NCI-H2196 treated with DMSO at 0.1 percent for 48 hours (cell line): Measurements from ENCODE around the gene IMPDH1.

ENCODE experiments used
- DNase-seq: peaks from one replicate; lab custom pipeline; 2025; ENCODE audit not compliant: unreplicated experiment; lab: John Stamatoyannopoulos, UW

IMPDH1 gene

DNA sequence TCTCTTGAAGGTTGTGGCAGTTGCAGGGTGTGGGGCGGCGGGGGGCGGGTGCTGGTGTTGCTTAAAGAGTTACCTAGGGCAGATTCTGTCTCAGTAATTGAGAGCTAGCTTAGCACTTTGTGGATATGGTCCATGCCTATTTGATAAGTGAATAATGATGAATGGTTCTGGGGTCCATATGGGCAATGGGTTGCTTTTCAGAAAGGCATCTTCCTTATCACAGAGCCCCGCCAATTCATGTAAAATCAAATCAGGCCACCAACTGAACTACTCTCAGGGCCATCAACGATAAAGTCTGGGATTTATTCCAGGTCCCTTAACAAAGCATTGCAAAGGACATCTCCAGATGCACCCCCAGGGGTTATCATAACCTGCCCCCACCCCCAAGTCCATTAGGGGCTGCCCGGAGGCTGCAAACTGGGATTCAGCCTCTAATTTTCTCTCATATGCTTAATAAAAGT is 46.5 kb downstream of the IMPDH1 start:
- DNase-seq, result no peak

DNA sequence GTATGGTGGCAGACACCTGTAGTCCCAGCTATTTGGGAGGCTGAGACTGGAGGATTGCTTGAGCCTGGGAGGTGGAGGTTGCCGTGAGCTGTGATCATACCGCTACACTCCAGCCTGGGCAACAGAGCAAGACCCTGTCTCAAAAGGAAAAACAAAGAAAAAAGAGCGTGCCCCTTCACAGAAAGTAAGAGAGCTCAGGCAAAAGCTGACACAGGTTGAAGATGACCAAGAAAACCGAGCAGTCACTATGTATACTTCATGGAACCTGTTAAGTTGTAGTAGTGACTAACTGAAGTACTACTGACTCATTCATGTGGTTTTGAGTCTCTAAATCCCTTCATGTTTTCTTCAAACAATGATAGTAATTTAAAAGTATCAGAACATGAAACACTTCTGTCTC is 47.1 kb downstream of the IMPDH1 start:
- no peak for DNase-seq

DNA sequence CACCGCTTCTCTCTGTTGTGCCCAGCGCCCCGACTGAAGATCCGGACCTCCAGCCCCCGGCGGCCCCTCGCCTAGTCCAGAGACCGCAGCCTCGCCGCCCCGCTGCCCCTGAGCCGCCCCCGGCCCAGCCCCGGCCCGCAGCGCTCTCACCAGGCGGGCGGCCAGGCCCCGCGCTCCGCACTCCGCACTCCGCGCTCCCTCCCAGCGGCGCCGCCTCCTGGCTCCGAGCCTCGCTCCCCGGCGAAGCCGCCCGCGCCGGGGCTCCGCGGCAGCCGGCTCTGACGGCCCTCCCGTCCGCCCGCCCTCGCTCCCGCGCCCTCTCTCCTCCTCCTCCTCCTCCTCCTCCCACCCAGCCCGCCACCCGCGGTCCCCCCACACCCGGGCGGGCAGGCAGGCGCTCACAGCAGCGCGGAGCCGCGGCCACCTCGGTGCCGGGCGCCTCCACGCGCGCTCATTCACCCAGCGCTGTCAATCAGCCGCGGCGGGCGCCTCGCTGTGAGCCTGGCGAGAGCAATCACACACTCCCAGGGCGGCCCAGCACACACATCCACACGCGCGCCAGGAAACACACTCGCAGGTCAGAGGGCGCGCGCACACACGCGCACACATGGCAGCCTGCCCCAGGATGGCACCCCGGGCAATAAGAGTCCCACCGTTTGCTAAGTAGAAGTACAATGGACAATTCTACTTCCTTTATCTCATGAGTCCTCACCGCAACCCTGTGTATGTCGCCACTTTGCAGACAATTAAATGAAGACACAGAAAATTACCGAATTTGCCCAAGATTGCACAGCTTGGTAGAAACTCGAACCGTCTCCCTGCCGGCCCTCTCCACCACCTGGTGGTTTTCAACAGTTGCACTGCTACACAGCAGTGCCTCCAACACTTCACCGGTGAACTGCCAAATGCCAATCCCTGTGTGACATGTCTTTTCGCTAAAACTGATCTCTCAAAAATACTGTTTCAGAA is 48.1 kb downstream of the IMPDH1 start, which contains the start of gene PRRT4:
TSS of gene PRRT4 (minus strand) at position 280 of the 969 bp plus-strand sequence.
- DNase-seq, result peak; percentile 4

DNA sequence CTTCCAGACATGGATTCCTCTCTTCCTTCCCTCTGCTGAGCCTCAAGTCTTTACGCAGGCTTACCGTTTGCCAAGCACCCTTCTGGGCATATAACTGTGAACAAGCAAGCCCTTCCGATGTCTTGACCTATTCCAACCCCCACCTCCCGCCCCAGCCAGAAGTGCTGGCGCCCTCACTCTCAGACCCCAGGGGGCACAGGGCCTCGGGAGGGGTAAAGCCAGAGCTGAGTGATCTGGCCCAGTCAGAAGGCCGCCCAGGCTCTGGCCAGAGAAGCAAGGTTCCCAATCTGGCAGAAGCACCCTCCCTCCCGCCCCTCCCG is 49.5 kb downstream of the IMPDH1 start:
- DNase-seq, result no peak

DNA sequence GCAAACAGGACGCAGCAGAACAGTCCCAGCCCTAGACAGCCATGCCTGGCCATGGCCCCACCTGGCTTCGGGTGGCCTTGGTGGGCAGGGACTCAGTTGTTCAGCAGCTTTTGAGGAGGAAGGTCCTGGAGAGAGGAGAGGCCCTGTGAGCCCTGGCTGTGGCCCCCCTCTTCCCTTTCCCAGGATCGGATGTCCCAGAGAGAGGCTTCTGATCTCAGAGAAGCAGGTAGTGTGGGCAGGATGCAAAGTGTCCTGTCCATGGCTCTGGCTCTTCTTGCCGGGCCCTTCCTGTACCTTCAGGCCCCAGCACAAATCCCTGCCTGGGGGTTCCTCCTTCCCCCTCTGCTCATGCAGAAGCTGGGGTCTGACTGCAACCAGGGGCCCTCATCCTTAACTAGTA is 49.8 kb downstream of the IMPDH1 start:
- DNase-seq, result no peak

DNA sequence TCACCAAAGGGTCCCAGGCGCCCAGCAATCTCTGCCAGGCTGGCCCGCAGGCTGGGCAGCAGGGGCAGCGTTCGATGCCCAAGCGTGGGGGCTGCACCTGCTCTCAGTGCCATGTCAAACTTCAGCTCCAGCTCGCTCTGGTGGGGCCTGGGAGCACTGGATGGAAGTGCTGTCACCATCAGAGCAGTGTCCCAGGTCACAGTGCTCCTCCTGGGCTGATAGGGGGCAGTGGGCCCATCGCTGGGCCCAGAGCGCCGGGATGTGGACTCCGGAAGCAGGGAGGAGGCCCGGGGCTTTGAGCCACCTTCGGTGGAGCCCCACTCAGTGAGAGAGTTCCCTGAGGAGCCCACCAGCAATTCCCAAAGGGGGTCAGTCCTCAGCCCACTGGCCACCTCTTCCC is 50.4 kb downstream of the IMPDH1 start:
- DNase-seq, result no peak

DNA sequence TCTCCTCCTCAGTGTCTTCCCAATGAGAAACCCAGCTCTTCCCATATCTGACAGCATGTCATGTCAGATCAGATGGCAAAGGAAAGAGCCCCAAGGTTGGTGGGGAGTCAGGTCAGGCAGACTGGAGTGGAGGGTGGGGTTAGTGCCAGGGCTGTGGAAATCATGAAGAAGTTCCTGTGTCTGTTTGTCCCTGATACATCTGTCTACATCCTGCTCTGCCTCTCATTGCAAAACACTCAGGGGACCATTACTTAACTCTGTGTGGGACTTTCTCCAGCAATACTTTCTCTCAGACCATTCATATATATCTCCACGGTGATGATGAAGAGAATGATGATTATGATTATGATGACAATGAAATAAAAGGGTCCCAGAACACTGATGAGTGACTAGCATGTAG is 51.5 kb downstream of the IMPDH1 start:
- no peak for DNase-seq

DNA sequence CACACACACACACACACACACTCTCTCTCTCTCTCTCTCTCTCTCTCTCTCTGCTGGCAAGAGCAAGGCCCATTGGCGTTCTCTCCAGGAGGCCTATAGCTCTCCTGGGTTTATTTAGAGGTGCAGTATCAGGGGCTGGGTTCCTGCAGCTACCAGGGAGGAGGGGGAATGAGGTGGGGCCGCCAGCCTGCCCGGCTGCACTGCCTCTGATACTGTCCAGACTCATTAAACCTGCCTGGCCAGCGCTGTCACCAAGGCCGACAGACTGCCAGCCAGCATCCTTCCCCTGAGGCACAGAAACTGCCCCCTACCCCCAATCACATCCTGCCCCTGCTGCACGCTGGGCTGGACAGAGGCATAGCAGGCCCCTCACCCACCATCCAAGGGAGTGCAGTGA is 52.6 kb downstream of the IMPDH1 start:
- DNase-seq, result no peak

DNA sequence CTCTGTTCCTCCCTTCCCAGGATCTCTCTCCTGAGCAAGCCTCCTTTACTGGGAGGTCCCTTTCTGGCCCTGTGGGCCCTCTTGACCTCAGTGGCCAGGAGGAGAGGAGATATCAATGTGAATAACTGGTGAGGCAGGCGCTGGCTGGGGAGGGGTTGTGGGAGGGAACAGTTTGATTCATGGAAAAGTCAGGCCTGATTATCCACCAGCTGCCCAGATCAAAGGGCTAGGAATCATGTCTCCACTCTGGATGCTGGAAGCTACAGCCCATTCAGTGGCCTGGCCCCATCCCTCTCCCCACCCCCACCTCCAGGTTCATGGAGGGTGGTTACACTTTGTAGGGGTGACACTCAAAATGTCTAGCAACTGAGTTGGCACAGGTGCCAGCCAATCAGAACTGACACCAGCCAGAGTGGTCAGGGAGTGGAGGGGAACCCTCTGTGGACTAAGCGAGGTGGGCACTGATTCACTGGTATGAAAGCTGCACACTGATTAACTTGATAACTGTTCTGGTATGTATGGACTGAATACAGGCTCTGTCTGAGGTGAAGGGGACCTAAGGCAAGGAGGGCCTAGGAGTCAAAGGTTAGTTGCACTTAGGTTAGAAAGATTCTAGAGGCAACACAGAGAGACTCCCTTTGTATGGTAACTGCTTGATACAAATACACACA is 53.1 kb downstream of the IMPDH1 start:
- DNase-seq, result no peak

DNA sequence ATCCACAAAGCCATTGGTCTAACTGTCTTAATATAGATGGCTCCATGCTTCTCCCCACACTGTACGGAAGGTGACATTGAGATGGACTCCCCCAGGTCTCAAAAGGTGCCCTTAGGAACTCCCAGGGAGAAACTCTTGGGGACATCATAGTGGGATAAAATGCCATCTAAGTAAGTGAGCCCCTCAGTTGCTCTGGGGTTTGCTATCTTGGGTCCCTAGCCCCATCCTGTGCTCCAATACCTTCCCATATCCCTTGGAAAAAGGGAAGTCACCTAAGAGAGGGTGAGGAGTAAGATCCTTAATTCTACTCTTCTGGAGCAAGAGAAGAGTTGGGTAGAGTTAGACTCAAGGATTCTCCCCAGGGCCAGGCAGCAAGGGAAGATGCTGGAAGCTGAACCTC is 56.2 kb downstream of the IMPDH1 start:
- DNase-seq, result no peak

DNA sequence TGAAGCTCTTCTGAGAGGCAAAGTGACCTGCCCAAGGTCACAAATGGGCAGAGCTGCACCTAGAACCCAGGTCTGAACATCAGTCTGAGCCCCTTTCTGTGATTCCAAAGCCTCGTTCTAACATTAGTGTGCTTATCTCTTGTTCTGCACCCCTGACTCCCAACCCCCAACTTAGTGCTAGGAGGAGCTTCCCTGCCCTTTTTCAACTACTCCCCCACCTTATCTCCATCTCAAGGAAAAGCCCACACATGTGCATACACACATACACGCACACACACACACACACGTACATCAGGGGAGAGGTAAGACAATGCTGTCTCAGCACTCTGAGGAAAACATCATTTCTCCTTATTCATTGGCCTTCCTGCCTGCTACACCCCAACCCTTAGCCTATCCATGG is 56.6 kb downstream of the IMPDH1 start:
- no peak for DNase-seq

DNA sequence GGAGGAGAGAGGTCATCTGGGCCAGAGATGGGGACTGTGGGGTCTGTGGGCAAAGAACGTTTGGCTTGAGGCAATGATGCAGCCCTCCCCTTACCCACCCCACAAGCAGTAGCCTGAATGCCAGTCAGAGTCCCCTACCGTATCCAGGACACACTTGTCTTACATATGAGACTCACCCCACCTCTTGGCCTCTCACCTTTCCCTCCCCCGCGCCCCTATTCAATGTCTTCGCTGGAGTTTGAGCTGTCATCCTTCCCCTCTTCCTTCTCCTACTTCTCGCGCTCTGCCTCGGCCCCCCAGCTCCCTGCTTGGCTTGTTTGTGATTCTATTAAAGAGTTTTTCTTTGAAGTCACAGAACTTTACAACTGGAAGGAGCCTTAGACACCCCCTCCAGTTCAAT is 57.1 kb downstream of the IMPDH1 start:
- DNase-seq, result no peak

DNA sequence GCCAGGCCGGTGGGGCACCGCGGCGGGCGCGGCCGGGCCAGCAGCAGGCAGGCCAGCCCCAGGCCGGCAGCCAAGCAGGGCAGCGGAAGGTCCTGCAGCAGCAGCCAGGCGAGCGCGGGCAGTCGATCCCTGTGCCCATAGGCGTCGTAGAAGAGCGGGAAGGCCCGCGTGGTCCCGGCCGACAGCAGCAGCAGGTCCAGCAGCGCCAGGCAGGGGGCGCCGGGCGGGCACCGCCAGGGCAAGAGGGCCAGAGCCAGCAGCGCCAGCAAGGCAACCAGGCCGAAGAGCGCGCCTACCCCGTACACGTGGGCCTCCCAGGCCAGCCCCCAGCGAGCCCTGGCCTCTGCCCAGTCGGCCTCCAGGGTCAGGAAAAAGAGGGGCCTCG is 57.6 kb downstream of the IMPDH1 start:
- DNase-seq, result no peak

DNA sequence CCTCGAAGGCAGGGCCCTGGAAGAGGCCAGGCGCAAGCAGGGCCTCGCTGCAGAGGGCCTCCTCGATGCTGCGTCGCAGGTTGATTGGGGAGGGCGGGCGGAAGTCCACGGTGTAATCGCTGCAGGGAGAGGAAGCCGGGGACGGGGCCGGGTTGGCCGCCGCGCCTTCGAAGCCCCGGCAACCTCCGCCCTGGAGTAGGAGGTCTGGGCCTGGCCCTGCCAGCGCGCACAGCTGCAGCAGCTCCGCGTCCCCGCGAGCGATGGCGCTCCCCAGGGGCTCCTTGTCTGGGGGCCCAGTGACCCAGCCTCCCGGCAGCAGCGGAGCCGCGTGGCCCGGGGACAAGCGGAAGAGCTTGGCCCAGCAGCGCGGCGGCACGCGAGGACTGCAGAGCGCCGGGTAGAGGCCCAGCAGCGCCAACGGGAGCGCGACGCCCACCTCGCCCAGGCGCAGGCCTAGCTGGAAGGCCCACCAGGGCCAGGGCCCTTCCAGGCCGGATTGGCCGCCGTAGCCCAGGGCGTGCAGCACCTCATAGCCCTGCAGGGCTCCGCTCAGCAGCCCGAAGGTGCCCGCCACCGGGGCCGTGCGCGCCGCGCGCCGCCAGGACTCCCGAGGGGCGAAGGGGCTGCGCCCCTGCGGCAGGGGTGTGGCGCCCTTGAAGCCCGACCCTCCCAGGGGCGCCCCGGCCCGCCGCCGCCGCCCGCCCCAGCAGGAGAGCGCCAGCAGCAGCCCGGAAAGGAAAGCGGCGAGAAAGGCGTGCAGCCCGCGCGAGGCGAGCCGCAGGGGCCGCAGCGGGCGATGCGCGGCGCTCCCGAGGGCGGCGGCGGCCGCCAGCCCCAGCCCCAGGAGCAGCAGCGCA is 58.3 kb downstream of the IMPDH1 start:
- no peak for DNase-seq

DNA sequence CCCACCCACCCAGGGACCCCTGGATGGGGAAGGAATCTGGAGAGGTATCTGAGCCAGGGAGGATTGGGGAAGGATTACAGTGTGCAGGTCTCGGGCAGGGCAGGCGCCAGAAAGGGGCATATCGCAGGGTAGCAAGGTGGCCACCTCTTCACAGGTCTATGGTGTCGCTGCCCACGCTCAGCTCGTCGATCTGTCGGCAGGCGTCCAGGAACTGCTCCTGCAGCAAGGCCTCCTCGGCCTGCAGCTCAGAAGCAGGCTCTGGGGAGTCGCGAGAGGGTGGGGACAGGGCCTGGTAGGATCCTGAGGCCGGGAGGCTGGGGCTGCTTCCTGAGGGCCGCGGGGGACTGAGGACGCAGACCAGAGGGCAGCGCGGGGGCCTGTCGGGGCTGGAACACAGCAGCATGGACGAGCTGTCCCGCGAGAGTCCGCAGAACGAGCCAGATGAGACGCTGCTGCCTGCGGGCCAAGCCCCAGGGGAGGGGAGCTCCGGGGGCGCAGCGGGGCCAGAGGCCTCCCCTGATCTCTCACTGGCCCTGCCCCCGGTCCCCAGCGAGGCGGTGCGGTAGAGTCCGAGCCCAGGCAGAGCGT is 59.0 kb downstream of the IMPDH1 start:
- no peak for DNase-seq

DNA sequence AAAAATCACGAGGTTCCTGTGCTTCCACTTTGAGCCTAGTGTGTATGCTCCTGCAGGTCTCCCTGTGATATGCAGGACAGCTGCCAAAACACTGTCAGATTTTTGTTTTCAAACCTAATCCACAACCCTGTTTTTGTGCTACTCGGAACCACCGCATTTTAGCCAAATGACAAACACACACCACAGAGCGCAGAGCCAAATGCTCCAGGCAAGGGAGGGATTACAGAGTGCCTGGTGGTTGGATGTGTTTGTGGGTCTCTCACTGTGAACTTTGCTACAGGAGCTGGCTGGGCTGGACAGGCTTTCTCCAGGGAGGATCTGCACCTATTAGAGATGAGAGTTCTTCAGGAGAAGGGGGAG is 60.3 kb downstream of the IMPDH1 start:
- DNase-seq, result no peak

DNA sequence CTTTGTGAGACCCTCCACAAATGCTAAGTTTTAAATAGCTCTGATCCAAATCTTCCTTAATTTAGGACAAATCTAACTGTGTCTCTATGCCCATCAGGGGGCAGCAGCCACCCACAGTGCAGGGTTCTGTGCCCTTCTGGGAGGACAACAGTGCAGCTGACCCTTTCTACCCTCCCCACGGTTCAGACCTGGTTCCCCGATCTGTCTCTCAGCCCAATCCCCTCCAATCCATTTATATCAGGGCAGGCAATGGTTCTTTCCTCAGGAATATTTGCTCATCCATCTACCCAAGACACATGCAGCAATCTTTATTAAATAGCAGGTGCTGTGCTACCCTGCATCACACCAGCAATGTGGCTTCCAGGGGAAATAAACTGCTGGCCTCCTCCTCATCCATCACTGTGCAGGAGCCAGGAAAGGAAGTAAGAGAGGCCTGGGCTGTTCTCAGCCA is 62.1 kb downstream of the IMPDH1 start:
- peak; percentile 22 for DNase-seq

DNA sequence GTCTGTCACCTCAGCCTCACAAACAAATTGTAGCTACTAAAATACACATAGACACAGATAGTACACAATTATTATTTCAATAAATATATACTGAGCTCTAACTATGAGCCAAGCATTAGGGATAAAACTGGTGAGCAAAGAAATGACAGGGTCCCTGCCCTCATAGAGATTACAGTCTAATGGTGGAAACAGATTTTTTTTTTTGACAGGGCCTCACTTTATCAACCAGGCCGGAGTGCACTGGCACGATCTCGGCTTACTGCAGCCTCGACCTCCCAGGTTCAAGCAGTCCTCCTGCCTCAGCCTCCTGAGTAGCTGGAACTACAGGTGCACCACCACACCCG is 65.4 kb downstream of the IMPDH1 start:
- no peak for DNase-seq

DNA sequence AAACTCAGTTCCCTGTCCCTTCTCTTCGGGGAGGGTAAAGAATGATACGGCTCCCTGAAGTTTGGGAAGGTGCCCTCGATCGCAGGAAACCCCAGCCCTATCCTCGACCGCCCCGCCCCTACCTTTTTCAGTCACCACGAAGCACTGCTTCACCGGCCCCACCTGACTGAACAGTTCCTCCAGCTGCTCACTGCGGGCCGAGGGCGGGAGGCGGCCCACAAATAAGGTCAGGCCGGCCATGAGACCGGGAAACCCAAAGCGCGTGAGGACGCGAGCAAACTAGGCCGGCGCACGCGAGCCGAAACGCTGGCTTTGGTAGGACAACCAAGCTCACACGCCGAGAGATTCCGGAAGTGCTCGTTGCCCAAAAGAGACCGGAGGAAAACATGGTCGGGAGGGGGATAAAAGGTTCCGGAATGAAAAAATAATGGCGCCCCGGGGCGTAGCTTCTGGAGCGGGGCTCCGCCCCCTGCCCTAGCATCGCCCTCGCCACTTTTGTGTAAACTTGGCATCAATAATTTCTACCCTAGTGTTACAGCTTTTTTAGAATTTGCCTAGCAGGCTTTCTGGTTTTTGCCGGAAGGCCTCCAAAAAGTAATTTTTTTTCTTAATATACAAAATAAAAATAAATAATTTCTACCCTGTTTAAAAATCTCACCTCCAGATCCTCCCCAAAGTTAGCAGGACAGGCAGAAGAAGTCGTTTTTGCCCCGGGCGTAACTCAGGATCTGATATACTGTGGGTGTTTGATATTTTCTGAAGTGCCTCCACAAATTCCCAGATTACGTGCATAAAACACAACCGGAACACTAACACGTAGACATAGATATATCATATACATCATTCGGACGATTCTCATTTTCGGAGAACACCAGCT is 66.0 kb downstream of the IMPDH1 start, which contains the start of gene RBM28:
TSS of gene RBM28 (minus strand) at position 355 of the 877 bp plus-strand sequence. CDS start at position 240, 115 bp downstream.
- peak; percentile 71 for DNase-seq
